ENCODE data around the gene MAP3K3. TPM values are rescaled to one million over a fixed set of nuclear protein-coding genes. Genes with fewer than 3 reads are reported as not detected.
A peak's percentile ranks its signal among the peaks of the same experiment; 100 is the strongest.

Gene MAP3K3
- total and polyA plus RNA-seq, 10 of the 15 experiments (the other 5 are each of a cell fraction or from before 2014, with no cell fraction given): 1.6 to 24.1 (median 15.0) TPM

DNA sequence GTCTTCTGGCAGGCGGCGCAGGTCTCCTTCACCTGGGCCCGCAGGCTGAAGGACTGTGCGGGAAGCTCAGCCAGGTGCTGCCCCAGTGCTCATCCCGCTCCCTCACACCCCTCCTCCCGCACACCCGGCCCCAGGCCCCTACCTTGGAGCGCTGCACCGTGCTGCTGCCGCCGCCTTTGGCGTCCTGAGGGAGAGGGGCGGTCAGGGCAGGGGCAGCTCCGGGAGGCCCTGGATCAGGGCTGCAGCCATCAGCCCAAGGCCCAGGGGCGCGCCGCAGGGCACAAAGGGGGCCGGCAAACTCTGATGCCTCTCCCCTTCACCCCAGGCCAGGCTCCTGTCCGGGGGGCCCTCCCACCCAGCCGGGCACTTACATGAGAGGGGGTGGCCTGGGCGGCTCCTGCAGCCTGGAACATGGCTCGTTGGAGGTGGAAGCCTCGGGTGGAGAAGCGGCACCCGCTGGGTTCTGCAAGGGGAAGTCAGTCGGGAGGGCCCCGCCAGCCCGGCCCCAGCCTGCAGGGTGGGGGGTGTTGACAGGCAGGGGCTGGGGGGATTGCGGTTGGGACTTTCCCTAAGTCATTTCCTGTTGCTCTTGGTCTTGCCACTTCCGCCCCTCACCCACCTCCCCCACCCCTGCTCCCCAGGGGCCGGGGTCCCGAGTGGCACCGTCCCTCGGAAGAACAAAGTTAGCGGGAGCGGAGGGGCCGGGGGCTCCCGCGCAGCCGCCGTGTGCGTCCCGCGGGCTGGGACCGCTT is 76.8 kb downstream of the MAP3K3 start (continued):
- TF ChIP-seq, protein P1, sequence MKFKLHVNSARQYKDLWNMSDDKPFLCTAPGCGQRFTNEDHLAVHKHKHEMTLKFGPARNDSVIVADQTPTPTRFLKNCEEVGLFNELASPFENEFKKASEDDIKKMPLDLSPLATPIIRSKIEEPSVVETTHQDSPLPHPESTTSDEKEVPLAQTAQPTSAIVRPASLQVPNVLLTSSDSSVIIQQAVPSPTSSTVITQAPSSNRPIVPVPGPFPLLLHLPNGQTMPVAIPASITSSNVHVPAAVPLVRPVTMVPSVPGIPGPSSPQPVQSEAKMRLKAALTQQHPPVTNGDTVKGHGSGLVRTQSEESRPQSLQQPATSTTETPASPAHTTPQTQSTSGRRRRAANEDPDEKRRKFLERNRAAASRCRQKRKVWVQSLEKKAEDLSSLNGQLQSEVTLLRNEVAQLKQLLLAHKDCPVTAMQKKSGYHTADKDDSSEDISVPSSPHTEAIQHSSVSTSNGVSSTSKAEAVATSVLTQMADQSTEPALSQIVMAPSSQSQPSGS (IDR thresholded peaks at IDR 0.05; ENCODE audit: low read length): no peak; the same call in 1 of the 2 replicates
- TF ChIP-seq CHD4 (IDR thresholded peaks at IDR 0.05) (no peak), IKZF1 (conservative IDR thresholded peaks at IDR 0.05) (peak; percentile 62; the same call in 1 of the 2 replicates), ZNF207 (IDR thresholded peaks at IDR 0.05; ENCODE audit: borderline replicate concordance) (no peak), RUNX3 (IDR thresholded peaks at IDR 0.05; ENCODE audit: low read length) (peak; percentile 98), CHD1 (IDR thresholded peaks at IDR 0.05; ENCODE audit: low read depth, low read length) (no peak), TAF1 (IDR thresholded peaks at IDR 0.05; ENCODE audit: borderline replicate concordance, low read depth, low read length) (peak; percentile 48; the same call in 1 of the 2 replicates), RB1 (IDR thresholded peaks at IDR 0.05; ENCODE audit: borderline replicate concordance) (no peak), ESRRA (IDR thresholded peaks at IDR 0.05; ENCODE audit: low read length) (no peak), CREM (IDR thresholded peaks at IDR 0.05; ENCODE audit: low read depth) (peak; percentile 65; the same call in 1 of the 2 replicates)
- TF ChIP-seq, protein P2, sequence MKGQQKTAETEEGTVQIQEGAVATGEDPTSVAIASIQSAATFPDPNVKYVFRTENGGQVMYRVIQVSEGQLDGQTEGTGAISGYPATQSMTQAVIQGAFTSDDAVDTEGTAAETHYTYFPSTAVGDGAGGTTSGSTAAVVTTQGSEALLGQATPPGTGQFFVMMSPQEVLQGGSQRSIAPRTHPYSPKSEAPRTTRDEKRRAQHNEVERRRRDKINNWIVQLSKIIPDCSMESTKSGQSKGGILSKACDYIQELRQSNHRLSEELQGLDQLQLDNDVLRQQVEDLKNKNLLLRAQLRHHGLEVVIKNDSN (IDR thresholded peaks at IDR 0.05; ENCODE audit: borderline replicate concordance, extremely low read length, insufficient read depth, low read depth, low read length): no peak

Measured in GM12878 (cell line).